Gastroesophageal sphincter (tissue), 4 donors: ENCODE measurements around the gene MYCBP2. TPM values are rescaled to one million over a fixed set of nuclear protein-coding genes. Genes with fewer than 3 reads are reported as not detected.

Experiments
- ATAC-seq: fragments of 150-250 bp; one replicate; pipeline ENCODE4 v1.9.1; 2016; ENCODE audit warnings: mild to moderate bottlenecking, moderate library complexity
- H3K27ac ChIP-seq, 4 donors: fragments of 200-600 bp; sonication (generic) in 3 of 4; 1 replicate in 3 of 4; 2 replicates in 1 of 4; pipeline ENCODE4 v1.5.1; 2016 to 2019
- H3K27me3 ChIP-seq: fragments of 200-600 bp; sonication (generic); one replicate; pipeline ENCODE4 v1.5.1; 2019
- H3K36me3 ChIP-seq, 2 donors: fragments of 200-600 bp; sonication (generic); one replicate each; pipeline ENCODE4 v1.5.1; 2019; ENCODE audit warnings: control low read depth in 1 of 2
- H3K4me1 ChIP-seq, 3 donors: fragments of 200-600 bp; sonication (generic); 1 replicate in 2 of 3; 2 replicates in 1 of 3; pipeline ENCODE4 v1.5.1; 2016 to 2019; ENCODE audit warnings: control low read depth in 2 of 3
- H3K4me3 ChIP-seq, 2 donors: fragments of 200-600 bp; sonication (generic); one replicate each; pipeline ENCODE4 v1.5.1; 2019; ENCODE audit warnings: mild to moderate bottlenecking in 1 of 2, moderate library complexity in 1 of 2
- H3K9me3 ChIP-seq, 3 donors: fragments of 200-600 bp; sonication (generic); one replicate each; pipeline ENCODE4 v1.5.1; 2017 to 2019; ENCODE audit warnings: control low read depth in 2 of 3
- EP300 ChIP-seq: sonication (generic); formaldehyde crosslinking; IDR thresholded peaks from one replicate; pipeline ENCODE4 v1.6.1; 2017; ENCODE audit warnings: antibody characterized with exemption, mild to moderate bottlenecking
- POLR2A ChIP-seq, 2 donors: fragments of 450-650 bp; IDR thresholded peaks; one replicate each; pipeline ENCODE4 v1.6.1; 2017; ENCODE audit warnings: antibody characterized with exemption in 2 of 2, mild to moderate bottlenecking in 2 of 2, moderate library complexity in 1 of 2
- POLR2AphosphoS5 ChIP-seq: sonication (generic); formaldehyde crosslinking; IDR thresholded peaks from one replicate; pipeline ENCODE4 v1.6.1; 2017; ENCODE audit warnings: antibody characterized with exemption
- WGBS, 2 donors: methylation state at CpG; one replicate each; pipeline ENCODE4 v1.1.5; 2018; ENCODE audit warnings: low coverage in 1 of 2; 5-methylcytosine and 5-hydroxymethylcytosine counted together
- total RNA-seq, 4 donors: library from RNA; depleted of rRNA; stranded (reverse); fragments of >200 nt; gene quantifications; one replicate each; pipeline ENCODE4 v1.1.0, GENCODE V29; 2016
- TF ChIP-seq, protein P1 (sequence below), 4 experiments: fragments of 200-600 bp in 2 of 4; fragments of 450-650 bp in 2 of 4; sonication (generic) in 1 of 4; IDR thresholded peaks; one replicate each; pipeline ENCODE4 v1.5.1; 2017 to 2019; ENCODE audit warnings: antibody characterized with exemption in 4 of 4, mild to moderate bottlenecking in 2 of 4, moderate library complexity in 2 of 4

Gene MYCBP2
- total RNA-seq, 4 donors from 2014 or later, result 116 to 148 (median 119) TPM

- Histone ChIP-seq H3K4me3 (no peak overlapping the region), H3K36me3 (peaks cover 0 to 89% of the 10 kb centered on the region in 2 donors), H3K9me3 (no peaks in the 10 kb centered on the region), H3K27me3 (no peaks in the 10 kb centered on the region), H3K27ac (no peak overlapping the region), H3K4me1 (no peaks in the 10 kb centered on the region)
- TF ChIP-seq POLR2AphosphoS5, result no peak
- no peak for TF ChIP-seq POLR2A (IDR thresholded peaks at IDR 0.05)
- TF ChIP-seq EP300, result no peak
- TF ChIP-seq, protein P1, sequence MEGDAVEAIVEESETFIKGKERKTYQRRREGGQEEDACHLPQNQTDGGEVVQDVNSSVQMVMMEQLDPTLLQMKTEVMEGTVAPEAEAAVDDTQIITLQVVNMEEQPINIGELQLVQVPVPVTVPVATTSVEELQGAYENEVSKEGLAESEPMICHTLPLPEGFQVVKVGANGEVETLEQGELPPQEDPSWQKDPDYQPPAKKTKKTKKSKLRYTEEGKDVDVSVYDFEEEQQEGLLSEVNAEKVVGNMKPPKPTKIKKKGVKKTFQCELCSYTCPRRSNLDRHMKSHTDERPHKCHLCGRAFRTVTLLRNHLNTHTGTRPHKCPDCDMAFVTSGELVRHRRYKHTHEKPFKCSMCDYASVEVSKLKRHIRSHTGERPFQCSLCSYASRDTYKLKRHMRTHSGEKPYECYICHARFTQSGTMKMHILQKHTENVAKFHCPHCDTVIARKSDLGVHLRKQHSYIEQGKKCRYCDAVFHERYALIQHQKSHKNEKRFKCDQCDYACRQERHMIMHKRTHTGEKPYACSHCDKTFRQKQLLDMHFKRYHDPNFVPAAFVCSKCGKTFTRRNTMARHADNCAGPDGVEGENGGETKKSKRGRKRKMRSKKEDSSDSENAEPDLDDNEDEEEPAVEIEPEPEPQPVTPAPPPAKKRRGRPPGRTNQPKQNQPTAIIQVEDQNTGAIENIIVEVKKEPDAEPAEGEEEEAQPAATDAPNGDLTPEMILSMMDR (IDR thresholded peaks at IDR 0.05), result no peak
- ATAC-seq, result no peak
- WGBS, 2 donors, result 69 to 95% methylated on average over 2 of the region's 2 CpGs
Measured at GRCh38 chr13:77138813-77139212, 188.1 kb downstream of the MYCBP2 start.

GRCh38 chr13:77136902-77137420, 189.9 kb downstream of the MYCBP2 start:
- ATAC-seq, result no peak
- WGBS, 2 donors, result 51 to 59% methylated on average over 3 of the region's 3 CpGs
- H3K27ac ChIP-seq, result no peak overlapping the region
- H3K27me3 ChIP-seq, result no peaks in the 10 kb centered on the region
- H3K36me3 ChIP-seq, result peaks cover 0 to 82% of the 10 kb centered on the region in 2 donors
- no peaks in the 10 kb centered on the region for H3K4me1 ChIP-seq
- TF ChIP-seq, protein P1 (IDR thresholded peaks at IDR 0.05), result no peak
- TF ChIP-seq EP300, result no peak
- TF ChIP-seq POLR2AphosphoS5, result no peak
- TF ChIP-seq POLR2A (IDR thresholded peaks at IDR 0.05), result no peak
- H3K4me3 ChIP-seq, result no peak overlapping the region
- H3K9me3 ChIP-seq, result no peaks in the 10 kb centered on the region

DNA sequence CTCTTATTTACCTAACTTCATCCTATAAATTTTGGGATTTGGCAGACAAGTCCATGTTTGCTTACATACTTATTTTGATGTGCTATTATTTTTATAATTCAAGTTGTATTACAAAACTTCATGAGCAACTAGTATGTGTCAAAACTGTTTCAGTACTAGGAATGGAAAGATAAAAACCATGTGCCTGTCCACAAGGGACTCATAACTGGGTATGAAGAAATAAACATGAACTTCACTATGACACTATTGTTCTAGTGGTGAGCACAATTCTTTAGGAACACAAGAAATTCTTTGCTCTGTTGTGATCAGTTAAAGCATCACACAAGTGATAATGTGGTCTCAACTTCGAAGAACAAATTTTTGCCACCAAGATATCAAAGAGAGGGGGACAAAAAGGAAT, 202.5 kb downstream of the MYCBP2 start:
- Histone ChIP-seq H3K4me3 (no peak overlapping the region), H3K27ac (no peak overlapping the region), H3K36me3 (peaks cover 0 to 61% of the 10 kb centered on the region in 2 donors), H3K9me3 (no peaks in the 10 kb centered on the region), H3K27me3 (no peaks in the 10 kb centered on the region), H3K4me1 (no peaks in the 10 kb centered on the region)
- ATAC-seq, result no peak
- 100% methylated on average over 1 of the region's 1 CpG for WGBS, 2 donors
- TF ChIP-seq POLR2A (IDR thresholded peaks at IDR 0.05), result no peak
- no peak for TF ChIP-seq EP300
- TF ChIP-seq POLR2AphosphoS5, result no peak
- TF ChIP-seq, protein P1 (IDR thresholded peaks at IDR 0.05), result no peak

- WGBS, 2 donors, result 87 to 96% methylated on average over 3 of the region's 3 CpGs
- H3K4me1 ChIP-seq, result no peaks in the 10 kb centered on the region
- peaks cover 0 to 45% of the 10 kb centered on the region in 2 donors for H3K36me3 ChIP-seq
- H3K27me3 ChIP-seq, result no peaks in the 10 kb centered on the region
- no peak overlapping the region for H3K27ac ChIP-seq
- H3K9me3 ChIP-seq, result no peaks in the 10 kb centered on the region
- H3K4me3 ChIP-seq, result no peak overlapping the region
- no peak for ATAC-seq
- no peak for TF ChIP-seq EP300
- no peak for TF ChIP-seq POLR2AphosphoS5
- no peak for TF ChIP-seq POLR2A (IDR thresholded peaks at IDR 0.05)
- TF ChIP-seq, protein P1 (IDR thresholded peaks at IDR 0.05), result no peak
Measured at GRCh38 chr13:77118134-77118533, 208.8 kb downstream of the MYCBP2 start.

DNA sequence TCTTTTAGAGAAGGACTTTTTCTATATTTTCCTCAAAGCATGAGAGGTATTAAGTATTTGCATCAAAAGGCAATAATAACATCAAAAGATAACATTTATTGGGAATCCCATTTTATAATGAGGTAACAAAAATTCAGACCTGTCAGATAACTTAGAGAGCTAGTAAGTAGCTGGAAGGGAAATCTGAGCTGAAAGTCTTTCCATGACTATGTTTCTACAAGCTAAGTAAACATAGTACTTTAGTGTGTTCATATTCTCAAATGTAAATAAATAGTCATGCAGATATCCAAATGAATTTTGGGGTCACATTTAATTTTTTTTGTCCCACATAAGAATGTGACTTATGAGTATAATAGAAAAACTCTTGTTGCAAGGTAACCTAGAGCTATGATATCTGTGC, 212.6 kb downstream of the MYCBP2 start:
- no peak for ATAC-seq
- no peaks in the 10 kb centered on the region for H3K4me1 ChIP-seq
- H3K27ac ChIP-seq, result no peak overlapping the region
- no peak for TF ChIP-seq POLR2AphosphoS5
- TF ChIP-seq, protein P1 (IDR thresholded peaks at IDR 0.05), result no peak
- TF ChIP-seq EP300, result no peak
- TF ChIP-seq POLR2A (IDR thresholded peaks at IDR 0.05), result no peak
- H3K9me3 ChIP-seq, result peaks cover 0 to 10% (median 0%) of the 10 kb centered on the region in 3 donors
- peaks cover 0 to 34% of the 10 kb centered on the region in 2 donors for H3K36me3 ChIP-seq
- H3K4me3 ChIP-seq, result no peak overlapping the region
- H3K27me3 ChIP-seq, result no peaks in the 10 kb centered on the region
